Mammary epithelial cell (primary cell): ENCODE measurements around the gene MRPL57.

Experiments
- CTCF ChIP-seq, 2 donors: IDR thresholded peaks in 1 of 2; conservative IDR thresholded peaks in 1 of 2; 2 replicates each; pipeline ENCODE4 v1.5.1; 2011 to 2012; ENCODE audit warnings: inconsistent platforms in 2 of 2, low read length in 2 of 2, mild to moderate bottlenecking in 2 of 2, control low read depth in 1 of 2, low read depth in 1 of 2; ENCODE audit not compliant: insufficient read depth in 1 of 2; ENCODE audit errors: extremely low read depth in 1 of 2
- EZH2 ChIP-seq: IDR thresholded peaks from 2 replicates; pipeline ENCODE4 v1.6.1; 2012; ENCODE audit warnings: low read length, inconsistent platforms, borderline replicate concordance

GRCh38 chr13:21225082-21225481 is 48.6 kb downstream of the MRPL57 start:
- no peak for TF ChIP-seq CTCF (conservative IDR thresholded peaks at IDR 0.05 in 1 of 2, IDR thresholded peaks at IDR 0.05 in 1 of 2; ENCODE audit: extremely low read depth in 1 of 2, insufficient read depth in 1 of 2, low read depth in 1 of 2, low read length in 2 of 2)
- no peak for TF ChIP-seq EZH2
